Endometrium (tissue), 2 donors: ENCODE measurements around the gene ZNF282.
"Not testable (repeated sequence)": the region's sequence is repeated elsewhere in the genome, so short reads cannot be mapped to it uniquely, and the experiment has no call there.

Source experiments
- FAIRE-seq: peaks from 2 replicates; lab custom pipeline; 2012; peaks lifted over from hg19 to GRCh38; lab: Jason Lieb, UNC
- donor health status: control.
- donor health status: control.

The ZNF282 gene

GRCh38 chr7:149225656-149226055 is 30.3 kb downstream of the ZNF282 start:
- FAIRE-seq, result no peak

DNA sequence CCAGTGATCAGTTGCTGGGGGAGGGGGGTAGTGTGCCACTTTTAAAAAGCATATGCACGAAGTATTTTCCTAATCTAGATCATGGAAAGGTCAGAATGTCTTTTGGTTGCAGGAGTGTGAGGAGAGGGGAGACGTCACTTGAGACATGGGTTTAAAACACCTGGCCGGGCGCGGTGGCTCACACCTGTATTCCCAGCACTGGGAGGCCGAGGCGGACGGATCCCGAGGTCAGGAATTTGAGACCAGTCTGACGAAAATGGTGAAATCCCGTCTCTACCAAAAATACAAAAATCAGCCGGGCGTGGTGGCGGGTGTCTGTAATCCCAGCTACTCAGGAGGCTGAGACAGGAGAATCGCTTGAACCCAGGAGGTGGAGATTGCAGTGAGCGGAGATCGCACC is 31.0 kb downstream of the ZNF282 start:
- FAIRE-seq, result not testable (repeated sequence)

DNA sequence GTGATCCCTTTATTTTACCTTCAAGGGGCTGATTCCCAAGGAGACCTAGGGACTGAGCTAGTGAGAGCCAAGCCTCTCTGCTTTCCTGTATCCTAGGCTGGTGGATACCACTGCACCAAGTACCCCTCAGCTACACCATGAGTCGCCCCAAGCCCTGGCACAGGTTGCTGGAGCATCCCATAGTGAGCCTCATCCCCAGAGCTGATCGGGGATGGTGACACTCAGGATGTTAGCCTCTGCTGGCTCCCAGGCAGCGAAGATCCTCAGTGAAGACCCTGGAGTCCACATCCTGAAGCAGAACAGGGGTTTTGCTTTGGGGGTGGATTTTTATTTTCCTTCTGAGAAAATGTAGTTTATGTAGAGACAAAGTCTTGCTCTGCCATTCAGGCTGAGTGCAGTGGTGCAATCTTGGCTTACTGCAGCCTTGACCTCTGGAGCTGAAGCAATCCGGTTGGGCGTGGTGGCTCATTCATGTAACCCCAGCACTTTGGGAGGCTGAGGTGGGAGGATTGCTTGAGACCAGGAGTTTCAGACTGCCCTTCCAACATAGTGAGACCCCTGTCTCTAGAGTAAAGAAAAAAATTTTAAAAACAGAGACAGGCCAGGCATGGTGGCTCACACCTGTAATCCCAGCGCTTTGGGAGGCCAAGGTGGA is 31.6 kb downstream of the ZNF282 start:
- FAIRE-seq, result no peak

GRCh38 chr7:149228831-149229471 is 33.6 kb downstream of the ZNF282 start:
- no peak for FAIRE-seq

DNA sequence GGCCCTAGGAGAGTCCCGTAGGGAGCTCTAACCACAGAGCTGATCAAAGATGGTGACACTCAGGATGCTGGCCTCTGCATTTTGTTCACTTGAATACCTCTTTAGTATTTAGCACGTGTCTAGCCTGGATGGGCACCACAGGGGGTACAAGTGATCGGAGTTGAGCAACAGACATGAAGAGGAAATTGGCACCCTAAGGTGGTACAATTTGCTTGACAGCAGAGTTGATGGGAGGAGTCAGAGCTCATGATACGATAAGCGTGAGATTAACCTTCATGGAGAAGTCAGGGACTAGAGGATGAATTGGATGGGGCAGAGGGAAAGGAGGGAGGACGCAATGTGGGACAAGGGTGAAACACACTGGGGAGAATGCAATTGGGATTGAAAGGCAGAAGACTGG is 34.2 kb downstream of the ZNF282 start:
- FAIRE-seq, result no peak

DNA sequence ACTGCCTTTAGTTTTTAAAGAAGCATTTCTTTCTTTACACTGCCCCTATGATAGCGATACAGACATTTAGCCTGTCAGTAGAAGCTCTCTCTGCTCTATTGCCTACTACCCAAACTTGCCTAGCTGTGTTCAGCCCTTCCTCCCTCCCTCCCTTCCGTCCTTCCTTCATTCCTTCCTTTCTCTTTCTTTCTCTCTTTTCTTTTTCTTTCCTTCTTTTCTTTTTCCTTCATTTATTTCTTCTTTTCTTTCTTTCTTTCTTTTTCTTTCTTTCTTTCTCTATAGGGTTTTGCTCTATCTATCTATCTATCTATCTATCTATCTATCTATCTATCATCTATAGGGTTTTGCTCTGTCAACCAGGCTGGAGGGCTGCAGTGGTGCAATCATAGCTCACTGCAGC is 37.0 kb downstream of the ZNF282 start:
- no peak for FAIRE-seq

- not testable (repeated sequence) for FAIRE-seq
Measured at GRCh38 chr7:149233655-149234204, 38.4 kb downstream of the ZNF282 start.

- no peak for FAIRE-seq
Measured at GRCh38 chr7:149237502-149237901, 42.2 kb downstream of the ZNF282 start.

GRCh38 chr7:149238051-149238450 is 42.7 kb downstream of the ZNF282 start:
- FAIRE-seq, result no peak

DNA sequence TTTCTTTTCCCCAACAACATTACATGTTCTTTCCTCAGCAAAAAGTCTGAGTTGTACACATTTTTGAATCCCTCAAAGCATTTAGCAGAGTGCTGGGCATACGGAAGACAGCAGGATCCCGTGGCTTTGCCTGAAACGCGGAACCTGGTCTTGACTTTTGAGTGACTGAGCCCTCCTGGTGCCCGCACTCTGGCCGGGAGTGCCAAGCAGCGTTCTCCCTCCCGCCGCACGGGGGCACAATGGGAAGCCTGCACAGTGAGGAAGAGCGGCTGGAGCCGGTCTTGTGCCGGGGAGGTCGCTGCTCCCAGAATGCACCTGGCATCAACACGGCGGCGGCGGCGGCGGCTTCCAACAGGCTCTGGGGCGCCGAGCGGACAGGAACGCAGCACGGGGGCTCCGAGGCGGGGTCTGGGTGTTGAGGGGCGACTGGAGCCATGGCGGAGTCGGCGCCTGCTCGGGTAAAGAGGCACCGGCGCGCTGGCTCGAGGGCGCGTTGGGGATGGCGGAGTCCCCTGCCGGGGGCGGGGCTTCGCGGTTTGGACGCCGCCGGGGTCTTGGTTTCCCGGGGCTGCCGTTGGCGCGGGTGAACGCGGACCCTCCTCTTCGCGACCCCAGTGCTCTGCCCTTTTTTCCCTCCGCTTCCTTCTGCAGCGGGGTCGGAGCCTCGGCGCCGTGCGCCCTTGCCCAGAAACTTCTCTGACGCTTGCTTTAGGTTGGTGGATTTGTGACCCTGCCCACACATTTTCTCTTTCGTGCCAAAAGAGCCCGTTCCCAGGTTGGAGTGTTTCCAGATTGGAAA is 44.2 kb downstream of the ZNF282 start, which contains the start of gene ZNF212:
TSS of gene ZNF212 (plus strand) at position 307 of the 799 bp plus-strand sequence. CDS start at position 435, 128 bp downstream.
- no peak for FAIRE-seq

DNA sequence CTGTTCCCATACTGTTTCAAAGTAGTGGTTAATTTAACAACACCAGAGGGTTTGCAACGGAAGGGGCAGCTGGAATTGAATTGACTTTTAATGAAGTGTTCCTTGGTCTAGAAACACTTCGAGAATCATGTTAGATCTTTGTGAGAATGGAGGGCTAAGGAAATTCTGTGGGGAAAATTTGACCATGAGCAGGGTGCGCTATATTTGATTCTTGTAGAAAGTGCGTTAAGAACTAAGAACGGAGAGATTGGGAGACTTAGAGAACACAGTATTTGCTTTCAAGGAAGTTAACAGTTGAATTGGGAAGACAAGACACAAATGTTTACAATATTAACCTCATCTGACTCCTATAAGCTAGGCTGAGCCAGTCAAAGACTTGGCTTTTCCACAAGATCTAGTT is 45.3 kb downstream of the ZNF282 start:
- no peak for FAIRE-seq

- no peak for FAIRE-seq
Measured at GRCh38 chr7:149241696-149242095, 46.4 kb downstream of the ZNF282 start.

DNA sequence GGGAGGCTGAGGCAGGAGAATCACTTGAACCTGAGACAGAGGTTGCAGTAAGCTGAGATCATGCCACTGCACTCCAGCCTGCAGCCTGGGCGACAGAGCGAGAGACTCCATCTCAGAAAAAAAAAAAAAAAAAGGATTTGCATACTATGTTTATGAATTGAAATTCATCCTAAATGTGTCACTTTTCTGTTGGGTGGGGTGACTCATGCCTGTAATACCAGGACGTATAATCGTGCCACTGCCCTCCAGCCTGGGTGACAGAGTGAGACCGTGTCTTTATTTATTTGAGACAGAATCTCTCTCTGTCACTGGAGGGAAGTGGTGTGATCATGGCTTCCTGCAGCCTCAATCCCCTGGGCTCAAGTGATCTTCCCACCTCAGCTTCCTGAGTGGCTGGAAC is 49.9 kb downstream of the ZNF282 start:
- FAIRE-seq, result no peak

DNA sequence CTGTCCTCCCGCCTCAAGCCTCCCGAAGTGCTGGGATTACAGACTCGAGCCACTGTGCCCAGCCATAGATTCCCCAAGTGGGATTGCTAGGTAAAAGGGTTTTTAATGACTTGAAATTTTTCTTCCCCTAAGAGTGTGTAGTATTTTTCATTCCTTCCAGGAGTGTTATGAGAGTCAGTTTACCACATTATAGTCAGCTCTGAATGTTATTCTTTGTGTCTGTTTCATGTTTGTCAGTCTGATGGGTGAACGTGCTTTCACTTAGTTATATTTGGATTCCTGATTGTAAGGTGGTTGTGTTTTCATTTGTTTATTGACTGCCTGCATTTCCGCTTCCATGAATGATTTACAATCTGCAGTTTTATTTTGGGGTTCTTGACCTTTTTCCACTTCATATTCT is 50.4 kb downstream of the ZNF282 start:
- FAIRE-seq, result no peak

GRCh38 chr7:149248777-149249176 is 53.4 kb downstream of the ZNF282 start:
- FAIRE-seq, result no peak

DNA sequence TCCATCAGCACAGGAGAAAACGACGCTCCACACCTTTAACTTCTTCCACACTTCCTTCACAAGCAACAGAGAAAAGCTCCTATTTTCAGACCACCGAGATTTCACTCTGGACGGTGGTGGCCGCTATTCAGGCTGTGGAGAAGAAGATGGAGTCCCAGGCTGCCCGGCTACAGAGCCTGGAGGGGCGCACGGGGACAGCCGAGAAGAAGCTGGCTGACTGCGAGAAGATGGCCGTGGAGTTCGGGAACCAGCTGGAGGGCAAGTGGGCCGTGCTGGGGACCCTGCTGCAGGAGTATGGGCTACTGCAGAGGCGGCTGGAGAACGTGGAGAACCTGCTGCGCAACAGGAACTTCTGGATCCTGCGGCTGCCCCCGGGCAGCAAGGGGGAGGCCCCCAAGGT is 54.8 kb downstream of the ZNF282 start:
- not testable (repeated sequence) for FAIRE-seq

- FAIRE-seq, result not testable (repeated sequence)
Measured at GRCh38 chr7:149251518-149251917, 56.2 kb downstream of the ZNF282 start.

- FAIRE-seq, result no peak
Measured at GRCh38 chr7:149252378-149252777, 57.0 kb downstream of the ZNF282 start.

GRCh38 chr7:149253665-149254064 is 58.3 kb downstream of the ZNF282 start:
- no peak for FAIRE-seq

DNA sequence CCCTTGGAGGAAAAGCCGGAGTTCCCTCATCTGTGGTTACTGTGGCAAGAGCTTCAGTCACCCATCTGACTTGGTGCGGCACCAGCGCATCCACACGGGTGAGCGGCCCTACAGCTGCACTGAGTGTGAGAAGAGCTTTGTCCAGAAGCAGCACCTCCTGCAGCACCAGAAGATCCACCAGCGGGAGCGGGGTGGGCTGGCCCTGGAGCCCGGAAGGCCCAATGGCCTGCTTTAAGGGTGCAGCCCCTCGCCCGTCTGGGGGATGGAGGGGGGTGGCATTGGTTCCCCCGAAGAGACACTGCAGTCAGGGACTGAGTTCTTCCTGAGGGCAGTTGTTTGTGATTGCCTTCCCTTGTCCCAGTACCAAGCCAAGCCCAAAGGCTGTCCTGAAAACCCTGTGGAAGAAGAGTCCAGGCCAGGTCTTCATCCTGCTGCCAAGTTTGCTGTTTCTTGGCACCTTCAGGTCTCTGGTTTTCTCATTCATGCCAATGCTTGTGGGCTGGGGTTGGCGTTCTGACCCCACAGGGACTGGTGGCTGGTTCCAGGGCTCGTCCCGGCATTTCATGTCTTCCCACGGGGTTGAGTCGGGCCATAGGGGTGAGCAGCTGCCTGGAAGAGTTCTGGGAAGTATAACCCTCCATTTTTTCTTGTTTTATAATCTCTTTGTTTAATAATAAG is 59.0 kb downstream of the ZNF282 start:
- FAIRE-seq, result no peak

GRCh38 chr7:149255174-149255573 is 59.8 kb downstream of the ZNF282 start:
- FAIRE-seq, result no peak

- FAIRE-seq, result no peak
Measured at GRCh38 chr7:149256568-149256967, 61.2 kb downstream of the ZNF282 start.
